Smooth muscle cell (in vitro differentiated cells): ENCODE results near the gene ERLEC1. TPM values are rescaled to one million over a fixed set of nuclear protein-coding genes. Genes with fewer than 3 reads are reported as not detected.

ENCODE experiments used
- DNase-seq: peaks from one replicate; lab custom pipeline; 2025; ENCODE audit not compliant: unreplicated experiment; lab: John Stamatoyannopoulos, UW
- H2AFZ ChIP-seq: fragments of 200-600 bp; sonication (generic); 2 replicates; pipeline ENCODE4 v1.6.0; 2016; ENCODE audit warnings: antibody characterized with exemption, low read depth, mild to moderate bottlenecking
- H3F3A ChIP-seq: fragments of 200-600 bp; sonication (generic); 2 replicates; pipeline ENCODE4 v1.6.0; 2017; ENCODE audit warnings: antibody characterized with exemption, low read depth
- H3K27ac ChIP-seq: fragments of 200-600 bp; sonication (generic); 2 replicates; pipeline ENCODE4 v1.5.1; 2016; ENCODE audit warnings: low read depth, mild to moderate bottlenecking
- H3K27me3 ChIP-seq: fragments of 200-600 bp; sonication (generic); 2 replicates; pipeline ENCODE4 v1.6.1; 2016; ENCODE audit warnings: low read depth, mild to moderate bottlenecking
- H3K36me3 ChIP-seq: fragments of 200-600 bp; sonication (generic); 2 replicates; pipeline ENCODE4 v1.5.1; 2016; ENCODE audit warnings: low read depth
- H3K4me1 ChIP-seq: fragments of 200-600 bp; sonication (generic); 2 replicates; pipeline ENCODE4 v1.5.1; 2016; ENCODE audit warnings: low read depth
- H3K4me2 ChIP-seq: fragments of 200-600 bp; sonication (generic); 2 replicates; pipeline ENCODE4 v1.6.0; 2016; ENCODE audit warnings: mild to moderate bottlenecking
- H3K4me3 ChIP-seq: fragments of 200-600 bp; sonication (generic); 2 replicates; pipeline ENCODE4 v1.5.1; 2016; ENCODE audit warnings: mild to moderate bottlenecking
- H3K79me2 ChIP-seq: fragments of 200-600 bp; sonication (generic); 2 replicates; pipeline ENCODE4 v1.6.0; 2016; ENCODE audit warnings: low read depth, mild to moderate bottlenecking
- H3K9ac ChIP-seq: fragments of 200-600 bp; sonication (generic); 2 replicates; pipeline ENCODE4 v1.6.0; 2016; ENCODE audit warnings: low read depth
- H3K9me3 ChIP-seq: fragments of 200-600 bp; sonication (generic); replicated peaks from 2 replicates; pipeline ENCODE4 v1.5.1; 2016; ENCODE audit warnings: low read depth
- H4K20me1 ChIP-seq: fragments of 200-600 bp; sonication (generic); 2 replicates; pipeline ENCODE4 v1.6.0; 2016; ENCODE audit warnings: low read depth
- CTCF ChIP-seq: fragments of 200-600 bp; sonication (generic); IDR thresholded peaks from 2 replicates; pipeline ENCODE4 v1.5.1; 2017; ENCODE audit warnings: borderline replicate concordance, mild to moderate bottlenecking, antibody characterized with exemption; ENCODE audit not compliant: insufficient read depth, poor library complexity, severe bottlenecking
- WGBS: methylation state at CpG from one replicate; pipeline ENCODE4 v1.1.7; 2016; ENCODE audit warnings: low lambda C conversion rate; 5-methylcytosine and 5-hydroxymethylcytosine counted together
- microRNA-seq: library from miRNA; unstranded; fragments of <30 nt; microRNA quantifications from one replicate; pipeline ENCODE4, GENCODE V29; 2016; ENCODE audit warnings: borderline number of aligned reads
- polyA plus RNA-seq: library from polyadenylated mRNA; unstranded; fragments of >200 nt; fragmentation: Nextera tagmentation; extraction: Ambion mirVana; gene quantifications from 2 replicates; pipeline ENCODE4 v1.2.1, GENCODE V29; 2016
- small RNA-seq: library from RNA; depleted of rRNA; stranded (forward); fragments of <200 nt; gene quantifications from one replicate; pipeline ENCODE3, GENCODE V24; 2014
- total RNA-seq: library from RNA; depleted of rRNA; stranded (reverse); fragments of >200 nt; gene quantifications from 2 replicates; pipeline ENCODE4 v1.2.3, GENCODE V29; 2014

ERLEC1 gene
- total and polyA plus RNA-seq, 2 experiments from 2014 or later: 94.0 to 106 TPM

- H4K20me1 ChIP-seq: no peaks in the 10 kb centered on the region
- no peak overlapping the region for H3K27ac ChIP-seq
- no peak overlapping the region for H3K4me3 ChIP-seq
- H3K36me3 ChIP-seq: peaks cover 23% of the 10 kb centered on the region
- H3K9ac ChIP-seq: no peak overlapping the region
- no peak overlapping the region for H3K4me2 ChIP-seq
- no peak for DNase-seq
- H3K9me3 ChIP-seq: no peaks in the 10 kb centered on the region
- TF ChIP-seq CTCF: no peak
- H2AFZ ChIP-seq: no peak overlapping the region
- 96% methylated on average over 5 of the region's 5 CpGs for WGBS
- H3F3A ChIP-seq: no peaks in the 10 kb centered on the region
- H3K79me2 ChIP-seq: no peaks in the 10 kb centered on the region
- H3K27me3 ChIP-seq: no peaks in the 10 kb centered on the region
- no peaks in the 10 kb centered on the region for H3K4me1 ChIP-seq
Measured at GRCh38 chr2:53867169-53867568, 80.3 kb downstream of the ERLEC1 start.

- peaks cover 24% of the 10 kb centered on the region for H3K36me3 ChIP-seq
- no peak overlapping the region for H3K9ac ChIP-seq
- no peak overlapping the region for H2AFZ ChIP-seq
- 98% methylated on average over 2 of the region's 2 CpGs for WGBS
- no peak overlapping the region for H3K4me2 ChIP-seq
- H3K27me3 ChIP-seq: no peaks in the 10 kb centered on the region
- no peak for TF ChIP-seq CTCF
- H4K20me1 ChIP-seq: no peaks in the 10 kb centered on the region
- H3K4me3 ChIP-seq: no peak overlapping the region
- no peaks in the 10 kb centered on the region for H3K4me1 ChIP-seq
- no peaks in the 10 kb centered on the region for H3F3A ChIP-seq
- DNase-seq: no peak
- H3K79me2 ChIP-seq: no peaks in the 10 kb centered on the region
- H3K9me3 ChIP-seq: no peaks in the 10 kb centered on the region
- no peak overlapping the region for H3K27ac ChIP-seq
Measured at GRCh38 chr2:53867773-53868172, 80.9 kb downstream of the ERLEC1 start.

Small RNA genes lying within 50 kb of the gene (microRNA-seq; reads per million reads assigned to microRNA genes)
- gene MIR3682: not detected

Small RNA genes lying within 50 kb of the gene (small RNA-seq; reads per million reads assigned to genes)
- gene MIR3682: 0.26 reads per million, percentile 2 among the genes with 10 or more reads in this experiment

Other genes starting within 250 kb of the ERLEC1 start
- 0.54 and 2.9 TPM in 2 replicates for gene CHAC2, start 19.2 kb upstream of the ERLEC1 start, total RNA-seq
- gene CHAC2, start 19.2 kb upstream of the ERLEC1 start, polyA plus RNA-seq: 0.97 and 2.7 TPM in 2 replicates
- 24.9 and 31.6 TPM in 2 replicates for gene ASB3, start 91 bp upstream of the ERLEC1 start, total RNA-seq
- 16.0 and 19.0 TPM in 2 replicates for gene ASB3, start 91 bp upstream of the ERLEC1 start, polyA plus RNA-seq
- gene GPR75, start 72.9 kb downstream of the ERLEC1 start, total RNA-seq: 1.5 and 2.7 TPM in 2 replicates
- 0.22 and 0.32 TPM in 2 replicates for gene GPR75, start 72.9 kb downstream of the ERLEC1 start, polyA plus RNA-seq
- 65.2 and 81.6 TPM in 2 replicates for gene PSME4, start 183.9 kb downstream of the ERLEC1 start, total RNA-seq
- 11.3 and 15.7 TPM in 2 replicates for gene PSME4, start 183.9 kb downstream of the ERLEC1 start, polyA plus RNA-seq